MCF 10A (cell line): ENCODE data around the gene TMEM243. TPM values are rescaled to one million over a fixed set of nuclear protein-coding genes. Genes with fewer than 3 reads are reported as not detected.
"Not testable (repeated sequence)": the region's sequence is repeated elsewhere in the genome, so short reads cannot be mapped to it uniquely, and the experiment has no call there.

Source experiments
- BruUV-seq: library from RNA; stranded (reverse); fragments of 400-500 nt; replicated peaks from 2 replicates; lab custom pipeline; 2021; lab: Mats Ljungman, UMichigan
- CTCF ChIA-PET: fragments of 300-600 bp; sonication (Branson Sonifier 250); formaldehyde crosslinking; extraction: SDS; loops from one replicate; lab custom pipeline; 2021; ENCODE audit warnings: antibody characterized with exemption, inconsistent platforms; lab: Yijun Ruan, JAX
- POLR2A ChIA-PET: fragments of 300-600, 350-650 bp; sonication (Branson Sonifier 250); formaldehyde crosslinking; extraction: SDS; loops from one replicate; lab custom pipeline; 2020; ENCODE audit warnings: antibody characterized with exemption, inconsistent platforms; lab: Yijun Ruan, JAX
- DNase-seq: peaks from one replicate; pipeline ENCODE4 v3.0.0-alpha.2; 2018; ENCODE audit not compliant: unreplicated experiment
- H3K27ac Mint-ChIP-seq: one replicate; pipeline ENCODE4 v1.8.0; 2022; ENCODE audit warnings: mild to moderate bottlenecking, low read depth, mixed read lengths; ENCODE audit not compliant: unreplicated experiment
- H3K27me3 Mint-ChIP-seq: one replicate; pipeline ENCODE4 v1.8.0; 2022; ENCODE audit warnings: mixed read lengths; ENCODE audit not compliant: insufficient read depth, unreplicated experiment
- H3K36me3 Mint-ChIP-seq: one replicate; pipeline ENCODE4 v1.8.0; 2022; ENCODE audit warnings: mild to moderate bottlenecking, moderate library complexity, mixed read lengths; ENCODE audit not compliant: insufficient read depth, unreplicated experiment
- H3K4me1 Mint-ChIP-seq: one replicate; pipeline ENCODE4 v1.8.0; 2022; ENCODE audit warnings: mixed read lengths; ENCODE audit not compliant: insufficient read depth, unreplicated experiment
- H3K4me3 Mint-ChIP-seq: one replicate; pipeline ENCODE4 v1.8.0; 2022; ENCODE audit warnings: mild to moderate bottlenecking, moderate library complexity, mixed read lengths; ENCODE audit not compliant: unreplicated experiment
- H3K9me3 Mint-ChIP-seq: one replicate; pipeline ENCODE4 v1.8.0; 2022; ENCODE audit warnings: mixed read lengths; ENCODE audit not compliant: unreplicated experiment
- intact Hi-C: fragments of 100-400 bp; cut with micrococcal nuclease; formaldehyde crosslinking; loops from 2 replicates; pipeline ENCODE4 v1.14.1; 2022
- total RNA-seq: library from RNA; stranded (reverse); gene quantifications from 2 replicates; pipeline ENCODE4 v1.2.3, GENCODE V29; 2022
- TF ChIP-seq, protein P1 (sequence below): fragments of 200-600 bp; IDR thresholded peaks from one replicate; pipeline ENCODE4 v1.8.0; 2022; ENCODE audit warnings: antibody characterized with exemption, mild to moderate bottlenecking; ENCODE audit not compliant: unreplicated experiment

The TMEM243 gene
- total RNA-seq, 1 experiment from 2014 or later: 23.0 TPM

GRCh38 chr7:87253589-87254087, 34.1 kb upstream of the TMEM243 start:
- POLR2A ChIA-PET: interaction anchor here (0.7 kb wide), 1 partner anchor 13 kb away, joined by 3 read pairs; no protein-coding TSS in a partner anchor
- DNase-seq: no peak
- Mint-ChIP-seq H3K4me3 (no peak overlapping the region), H3K9me3 (no peaks in the 10 kb centered on the region), H3K4me1 (no peaks in the 10 kb centered on the region), H3K27me3 (peaks cover 59% of the 10 kb centered on the region), H3K36me3 (no peaks in the 10 kb centered on the region), H3K27ac (no peak overlapping the region)
- BruUV-seq: no TSS peak
- TF ChIP-seq, protein P1, sequence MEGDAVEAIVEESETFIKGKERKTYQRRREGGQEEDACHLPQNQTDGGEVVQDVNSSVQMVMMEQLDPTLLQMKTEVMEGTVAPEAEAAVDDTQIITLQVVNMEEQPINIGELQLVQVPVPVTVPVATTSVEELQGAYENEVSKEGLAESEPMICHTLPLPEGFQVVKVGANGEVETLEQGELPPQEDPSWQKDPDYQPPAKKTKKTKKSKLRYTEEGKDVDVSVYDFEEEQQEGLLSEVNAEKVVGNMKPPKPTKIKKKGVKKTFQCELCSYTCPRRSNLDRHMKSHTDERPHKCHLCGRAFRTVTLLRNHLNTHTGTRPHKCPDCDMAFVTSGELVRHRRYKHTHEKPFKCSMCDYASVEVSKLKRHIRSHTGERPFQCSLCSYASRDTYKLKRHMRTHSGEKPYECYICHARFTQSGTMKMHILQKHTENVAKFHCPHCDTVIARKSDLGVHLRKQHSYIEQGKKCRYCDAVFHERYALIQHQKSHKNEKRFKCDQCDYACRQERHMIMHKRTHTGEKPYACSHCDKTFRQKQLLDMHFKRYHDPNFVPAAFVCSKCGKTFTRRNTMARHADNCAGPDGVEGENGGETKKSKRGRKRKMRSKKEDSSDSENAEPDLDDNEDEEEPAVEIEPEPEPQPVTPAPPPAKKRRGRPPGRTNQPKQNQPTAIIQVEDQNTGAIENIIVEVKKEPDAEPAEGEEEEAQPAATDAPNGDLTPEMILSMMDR: no peak
- CTCF ChIA-PET: no interaction called here
- intact Hi-C loops: no loop called here

GRCh38 chr7:87245671-87246070, 26.1 kb upstream of the TMEM243 start:
- BruUV-seq, POLR2A ChIA-PET, H3K36me3 Mint-ChIP-seq, H3K9me3 Mint-ChIP-seq, H3K4me1 Mint-ChIP-seq, DNase-seq, H3K27ac Mint-ChIP-seq, intact Hi-C loops, H3K4me3 Mint-ChIP-seq: not testable (repeated sequence)
- H3K27me3 Mint-ChIP-seq: peaks cover 45% of the 10 kb centered on the region
- CTCF ChIA-PET: interaction anchor here (0.5 to 1.5 kb wide), 2 partner anchors 9 to 945 kb away, joined by 3 to 6 read pairs; no protein-coding TSS in a partner anchor

GRCh38 chr7:87238464-87239051, 19.0 kb upstream of the TMEM243 start:
- H3K27ac Mint-ChIP-seq, H3K9me3 Mint-ChIP-seq, H3K4me1 Mint-ChIP-seq, POLR2A ChIA-PET, H3K4me3 Mint-ChIP-seq, BruUV-seq, DNase-seq, H3K36me3 Mint-ChIP-seq: not testable (repeated sequence)
- intact Hi-C loops: loop anchor here (5.0 kb wide), 1 partner anchor 86 kb away; the partner anchor contains the start of gene DMTF1
- H3K27me3 Mint-ChIP-seq: peaks cover 31% of the 10 kb centered on the region
- CTCF ChIA-PET: interaction anchor here (0.6 to 3.6 kb wide), 5 partner anchors 17 to 333 kb away, joined by 3 to 44 read pairs (median 3); no protein-coding TSS in a partner anchor

DNA sequence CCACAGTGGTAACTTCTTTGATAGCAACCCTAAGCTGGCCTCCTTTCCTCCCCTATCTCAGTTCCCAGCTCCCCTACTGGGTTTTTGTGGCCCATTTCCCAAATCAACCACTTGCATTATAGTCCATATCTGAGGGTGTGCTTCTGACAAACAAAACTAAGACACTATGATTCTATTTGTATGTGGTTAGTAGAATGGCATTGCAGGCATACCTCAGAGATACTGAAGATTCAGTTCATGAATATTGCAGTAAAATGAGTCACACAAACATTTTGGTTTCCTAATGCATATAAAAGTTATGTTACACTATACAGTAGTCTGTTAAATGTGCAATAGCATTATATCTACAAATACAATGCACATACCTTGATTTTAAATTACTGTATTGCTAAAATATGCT, 15.4 kb upstream of the TMEM243 start:
- Mint-ChIP-seq H3K27me3 (peaks cover 27% of the 10 kb centered on the region), H3K27ac (no peak overlapping the region), H3K4me3 (no peak overlapping the region), H3K9me3 (no peaks in the 10 kb centered on the region), H3K4me1 (no peaks in the 10 kb centered on the region), H3K36me3 (no peaks in the 10 kb centered on the region)
- intact Hi-C loops: loop anchor here (5.0 kb wide), 1 partner anchor 83 kb away; the partner anchor contains the start of gene DMTF1
- ChIA-PET CTCF (interaction anchor here (0.5 to 1.4 kb wide), 4 partner anchors 13 to 1051 kb away, joined by 3 read pairs; no protein-coding TSS in a partner anchor), POLR2A (no interaction called here)
- no peak for DNase-seq
- TF ChIP-seq, protein P1: no peak
- no TSS peak for BruUV-seq

- peaks cover 12% of the 10 kb centered on the region for H3K27me3 Mint-ChIP-seq
- TF ChIP-seq, protein P1: no peak
- no peaks in the 10 kb centered on the region for H3K9me3 Mint-ChIP-seq
- intact Hi-C loops: no loop called here
- H3K4me3 Mint-ChIP-seq: no peak overlapping the region
- POLR2A ChIA-PET: interaction anchor here (1.0 kb wide), 1 partner anchor 11 kb away, joined by 3 read pairs; no protein-coding TSS in a partner anchor
- no peaks in the 10 kb centered on the region for H3K4me1 Mint-ChIP-seq
- CTCF ChIA-PET: interaction anchor here (1.1 kb wide), 1 partner anchor 184 kb away, joined by 5 read pairs; no protein-coding TSS in a partner anchor
- no peak for DNase-seq
- no peak overlapping the region for H3K27ac Mint-ChIP-seq
- no peaks in the 10 kb centered on the region for H3K36me3 Mint-ChIP-seq
- BruUV-seq: no TSS peak
These were observed 12.2 kb upstream of the TMEM243 start for GRCh38 chr7:87231711-87232110.
